ENCODE results near the gene KRT222.

The KRT222 gene

DNA sequence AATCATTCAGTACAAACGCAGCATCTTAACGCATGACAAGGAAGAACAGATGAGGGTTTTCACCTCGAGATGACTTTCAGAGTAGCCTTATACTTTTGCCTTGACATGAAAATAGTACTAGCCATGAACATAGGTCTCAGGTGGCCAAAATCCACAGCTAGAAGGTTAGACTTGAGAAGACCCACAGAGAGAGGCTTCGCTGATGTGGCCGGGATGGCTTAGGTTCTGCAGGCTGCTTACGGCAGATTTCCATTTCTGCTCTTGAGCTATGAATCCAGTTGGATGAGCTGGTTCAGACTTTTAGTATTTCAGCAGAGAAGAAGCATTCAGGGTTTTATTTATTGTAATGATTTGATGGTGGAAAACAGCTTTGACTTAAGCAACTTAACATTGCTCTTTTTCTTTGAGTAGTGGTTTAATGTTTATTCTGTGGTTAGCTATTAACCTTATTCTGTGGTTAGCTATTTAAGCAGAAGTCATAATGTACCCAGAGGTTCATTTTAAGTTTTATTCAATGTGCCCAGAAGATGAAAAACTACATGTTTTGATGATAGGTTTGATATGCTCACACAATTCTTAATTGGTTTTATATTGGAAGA is 31.0 kb upstream of the KRT222 start:
- no peak for DNase-seq
- H3K79me2 ChIP-seq (ENCODE audit: low read length), result no peaks in the 10 kb centered on the region
- no peak overlapping the region for H3K27ac ChIP-seq (ENCODE audit: low read length)
- H4K20me1 ChIP-seq (ENCODE audit: insufficient read depth, low read length), result no peaks in the 10 kb centered on the region
- H3K36me3 ChIP-seq (replicated peaks; ENCODE audit: insufficient read depth, low read length), result no peaks in the 10 kb centered on the region
- no peak for TF ChIP-seq EZH2phosphoT487 (IDR thresholded peaks at IDR 0.05; ENCODE audit: low read length)
- H3K9ac ChIP-seq (ENCODE audit: low read length), result no peak overlapping the region
- no peak overlapping the region for H3K4me3 ChIP-seq (ENCODE audit: low read length)
- no peaks in the 10 kb centered on the region for H3K9me2 ChIP-seq (replicated peaks; ENCODE audit: insufficient read depth, low read length)
- no peaks in the 10 kb centered on the region for H3K27me3 ChIP-seq (replicated peaks; ENCODE audit: insufficient read depth, low read length)
- no peak overlapping the region for H2AFZ ChIP-seq (ENCODE audit: low read length)
- no peaks in the 10 kb centered on the region for H3K9me3 ChIP-seq (replicated peaks; ENCODE audit: insufficient read depth, low read length)
- no peaks in the 10 kb centered on the region for H3F3A ChIP-seq (ENCODE audit: insufficient read depth, low read length)
- no peak overlapping the region for H3K4me2 ChIP-seq (ENCODE audit: low read depth, low read length)
- H3K4me1 ChIP-seq (ENCODE audit: low read length), result no peaks in the 10 kb centered on the region

DNA sequence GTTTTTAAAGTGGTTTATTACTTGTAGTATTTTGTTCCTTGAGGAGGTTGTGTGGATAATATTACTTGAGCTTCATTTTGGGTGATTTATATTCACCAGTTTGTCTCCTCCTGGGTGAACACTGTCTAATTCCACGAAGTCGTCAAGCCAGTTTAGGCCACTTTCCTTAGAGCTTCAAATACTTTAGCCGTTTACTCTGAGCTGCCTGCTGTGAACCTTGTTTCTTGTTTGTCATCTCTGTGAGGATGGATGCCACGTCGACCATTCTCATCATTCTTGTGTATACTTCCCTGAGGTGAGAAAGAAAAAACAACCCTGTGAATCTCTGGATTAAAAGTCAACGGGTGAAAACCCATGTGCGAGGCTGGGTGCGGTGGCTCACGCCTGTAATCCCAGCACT is 29.6 kb upstream of the KRT222 start:
- Histone ChIP-seq H3K9me3 (replicated peaks; ENCODE audit: insufficient read depth, low read length) (no peaks in the 10 kb centered on the region), H3K79me2 (ENCODE audit: low read length) (no peaks in the 10 kb centered on the region), H3K9ac (ENCODE audit: low read length) (no peak overlapping the region), H3K36me3 (replicated peaks; ENCODE audit: insufficient read depth, low read length) (no peaks in the 10 kb centered on the region), H3K27me3 (replicated peaks; ENCODE audit: insufficient read depth, low read length) (no peaks in the 10 kb centered on the region), H3K4me1 (ENCODE audit: low read length) (no peaks in the 10 kb centered on the region), H3K27ac (ENCODE audit: low read length) (no peak overlapping the region), H3K4me2 (ENCODE audit: low read depth, low read length) (no peak overlapping the region), H3K9me2 (replicated peaks; ENCODE audit: insufficient read depth, low read length) (no peaks in the 10 kb centered on the region), H2AFZ (ENCODE audit: low read length) (no peak overlapping the region), H3K4me3 (ENCODE audit: low read length) (no peak overlapping the region), H4K20me1 (ENCODE audit: insufficient read depth, low read length) (no peaks in the 10 kb centered on the region), H3F3A (ENCODE audit: insufficient read depth, low read length) (no peaks in the 10 kb centered on the region)
- DNase-seq, result no peak
- TF ChIP-seq EZH2 (optimal IDR thresholded peaks at IDR 0.05; ENCODE audit: low read depth, low read length) (no peak), EZH2phosphoT487 (IDR thresholded peaks at IDR 0.05; ENCODE audit: low read length) (no peak)
- TF ChIP-seq, protein P1, sequence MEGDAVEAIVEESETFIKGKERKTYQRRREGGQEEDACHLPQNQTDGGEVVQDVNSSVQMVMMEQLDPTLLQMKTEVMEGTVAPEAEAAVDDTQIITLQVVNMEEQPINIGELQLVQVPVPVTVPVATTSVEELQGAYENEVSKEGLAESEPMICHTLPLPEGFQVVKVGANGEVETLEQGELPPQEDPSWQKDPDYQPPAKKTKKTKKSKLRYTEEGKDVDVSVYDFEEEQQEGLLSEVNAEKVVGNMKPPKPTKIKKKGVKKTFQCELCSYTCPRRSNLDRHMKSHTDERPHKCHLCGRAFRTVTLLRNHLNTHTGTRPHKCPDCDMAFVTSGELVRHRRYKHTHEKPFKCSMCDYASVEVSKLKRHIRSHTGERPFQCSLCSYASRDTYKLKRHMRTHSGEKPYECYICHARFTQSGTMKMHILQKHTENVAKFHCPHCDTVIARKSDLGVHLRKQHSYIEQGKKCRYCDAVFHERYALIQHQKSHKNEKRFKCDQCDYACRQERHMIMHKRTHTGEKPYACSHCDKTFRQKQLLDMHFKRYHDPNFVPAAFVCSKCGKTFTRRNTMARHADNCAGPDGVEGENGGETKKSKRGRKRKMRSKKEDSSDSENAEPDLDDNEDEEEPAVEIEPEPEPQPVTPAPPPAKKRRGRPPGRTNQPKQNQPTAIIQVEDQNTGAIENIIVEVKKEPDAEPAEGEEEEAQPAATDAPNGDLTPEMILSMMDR (IDR thresholded peaks at IDR 0.05; ENCODE audit: low read length), result no peak

DNA sequence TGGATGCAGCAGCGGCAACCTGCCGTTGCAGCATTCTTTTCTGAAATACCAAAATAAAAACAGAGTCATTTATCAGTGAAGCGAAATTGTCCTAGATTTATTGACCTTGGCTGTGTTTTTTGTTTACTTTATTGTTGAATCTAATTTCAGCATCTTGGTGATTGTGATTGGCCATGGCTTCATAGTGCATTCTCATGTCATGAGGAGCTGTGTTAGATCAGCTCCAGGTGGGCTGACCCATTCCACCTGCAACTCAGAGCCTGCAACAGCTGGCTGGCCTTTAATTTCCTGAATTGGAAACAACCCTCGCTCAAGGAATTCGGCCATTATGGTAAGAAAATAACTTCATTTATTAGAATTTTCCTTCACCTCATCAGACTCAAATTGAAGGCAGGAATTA is 22.1 kb upstream of the KRT222 start:
- H3K9ac ChIP-seq (ENCODE audit: low read length), result no peak overlapping the region
- no peak overlapping the region for H3K4me2 ChIP-seq (ENCODE audit: low read depth, low read length)
- H3K79me2 ChIP-seq (ENCODE audit: low read length), result no peaks in the 10 kb centered on the region
- no peaks in the 10 kb centered on the region for H3K36me3 ChIP-seq (replicated peaks; ENCODE audit: insufficient read depth, low read length)
- H4K20me1 ChIP-seq (ENCODE audit: insufficient read depth, low read length), result no peaks in the 10 kb centered on the region
- H3K9me2 ChIP-seq (replicated peaks; ENCODE audit: insufficient read depth, low read length), result no peaks in the 10 kb centered on the region
- no peaks in the 10 kb centered on the region for H3K4me1 ChIP-seq (ENCODE audit: low read length)
- no peak for DNase-seq
- no peaks in the 10 kb centered on the region for H3K9me3 ChIP-seq (replicated peaks; ENCODE audit: insufficient read depth, low read length)
- no peak overlapping the region for H2AFZ ChIP-seq (ENCODE audit: low read length)
- TF ChIP-seq EZH2 (optimal IDR thresholded peaks at IDR 0.05; ENCODE audit: low read depth, low read length), result no peak
- H3K27me3 ChIP-seq (replicated peaks; ENCODE audit: insufficient read depth, low read length), result no peaks in the 10 kb centered on the region
- H3K4me3 ChIP-seq (ENCODE audit: low read length), result no peak overlapping the region
- no peak overlapping the region for H3K27ac ChIP-seq (ENCODE audit: low read length)
- no peaks in the 10 kb centered on the region for H3F3A ChIP-seq (ENCODE audit: insufficient read depth, low read length)

DNA sequence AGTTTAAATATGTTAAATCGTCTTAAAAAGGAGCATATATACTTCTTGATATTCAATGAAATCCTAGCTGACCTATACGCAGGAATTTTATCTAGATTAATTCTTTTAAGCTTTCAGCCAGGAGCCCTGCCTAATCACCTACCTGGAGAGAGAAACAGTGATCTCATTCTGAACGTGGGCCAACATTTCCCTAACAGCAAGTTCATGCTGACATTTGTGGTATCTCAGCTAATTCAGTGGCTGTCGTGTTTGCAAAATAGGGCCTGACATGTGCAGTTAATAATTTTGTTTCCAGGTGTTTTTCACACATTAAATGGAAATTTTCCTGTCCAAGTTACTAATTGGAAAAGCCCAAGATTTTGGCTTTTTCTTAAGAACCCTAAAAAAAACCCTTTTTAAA is 21.2 kb upstream of the KRT222 start:
- Histone ChIP-seq H3K27ac (ENCODE audit: low read length) (no peak overlapping the region), H3K79me2 (ENCODE audit: low read length) (no peaks in the 10 kb centered on the region)
- no peak for DNase-seq

More for the DNA sequence above, 21.2 kb upstream of the KRT222 start:
- Histone ChIP-seq H3K36me3 (replicated peaks; ENCODE audit: insufficient read depth, low read length) (no peaks in the 10 kb centered on the region), H2AFZ (ENCODE audit: low read length) (no peak overlapping the region), H3K9me3 (replicated peaks; ENCODE audit: insufficient read depth, low read length) (no peaks in the 10 kb centered on the region), H3K9ac (ENCODE audit: low read length) (no peak overlapping the region), H3F3A (ENCODE audit: insufficient read depth, low read length) (no peaks in the 10 kb centered on the region), H3K4me2 (ENCODE audit: low read depth, low read length) (no peak overlapping the region), H3K27me3 (replicated peaks; ENCODE audit: insufficient read depth, low read length) (no peaks in the 10 kb centered on the region), H3K4me3 (ENCODE audit: low read length) (no peak overlapping the region), H3K9me2 (replicated peaks; ENCODE audit: insufficient read depth, low read length) (no peaks in the 10 kb centered on the region), H3K4me1 (ENCODE audit: low read length) (no peaks in the 10 kb centered on the region), H4K20me1 (ENCODE audit: insufficient read depth, low read length) (no peaks in the 10 kb centered on the region)
- TF ChIP-seq EZH2 (optimal IDR thresholded peaks at IDR 0.05; ENCODE audit: low read depth, low read length), result no peak
- TF ChIP-seq, protein P1 (IDR thresholded peaks at IDR 0.05; ENCODE audit: low read length), result no peak
- no peak for TF ChIP-seq EZH2phosphoT487 (IDR thresholded peaks at IDR 0.05; ENCODE audit: low read length)

Data from MM.1S (cell line).